GM19328 (cell line): ENCODE measurements around the gene DPH1.

Source experiments
- ATAC-seq: cut with Tn5 transposase; IDR thresholded peaks from one replicate; pipeline ENCODE4 v1.9.1; 2021; ENCODE audit warnings: mild to moderate bottlenecking, moderate library complexity; ENCODE audit not compliant: unreplicated experiment

The DPH1 gene

GRCh38 chr17:2076087-2076984 is 46.4 kb downstream of the DPH1 start:
- no peak for ATAC-seq

- no peak for ATAC-seq
Measured at GRCh38 chr17:2077040-2077439, 47.1 kb downstream of the DPH1 start.

- no peak for ATAC-seq
Measured at GRCh38 chr17:2081564-2081963, 51.6 kb downstream of the DPH1 start.

GRCh38 chr17:2082003-2082781 is 52.2 kb downstream of the DPH1 start:
- ATAC-seq, result no peak

- peak; percentile 44 for ATAC-seq
Measured at GRCh38 chr17:2083613-2084035, 53.7 kb downstream of the DPH1 start.

- ATAC-seq, result no peak
Measured at GRCh38 chr17:2084036-2084765, 54.2 kb downstream of the DPH1 start.

GRCh38 chr17:2084766-2085647 is 55.1 kb downstream of the DPH1 start:
- no peak for ATAC-seq

GRCh38 chr17:2085648-2085949 is 55.6 kb downstream of the DPH1 start:
- ATAC-seq, result no peak

GRCh38 chr17:2086306-2086705 is 56.4 kb downstream of the DPH1 start:
- no peak for ATAC-seq

GRCh38 chr17:2087597-2088211 is 57.8 kb downstream of the DPH1 start:
- ATAC-seq, result no peak

GRCh38 chr17:2089021-2089422 is 59.1 kb downstream of the DPH1 start:
- ATAC-seq, result peak; percentile 18

GRCh38 chr17:2090210-2090641 is 60.3 kb downstream of the DPH1 start:
- no peak for ATAC-seq

- ATAC-seq, result no peak
Measured at GRCh38 chr17:2090804-2091534, 61.0 kb downstream of the DPH1 start.

GRCh38 chr17:2092253-2092652 is 62.3 kb downstream of the DPH1 start:
- no peak for ATAC-seq

- ATAC-seq, result no peak
Measured at GRCh38 chr17:2093349-2093748, 63.4 kb downstream of the DPH1 start.
